ENCODE results near the gene ATF6B.
"Not testable (repeated sequence)": the region's sequence is repeated elsewhere in the genome, so short reads cannot be mapped to it uniquely, and the experiment has no call there.

The ATF6B gene

DNA sequence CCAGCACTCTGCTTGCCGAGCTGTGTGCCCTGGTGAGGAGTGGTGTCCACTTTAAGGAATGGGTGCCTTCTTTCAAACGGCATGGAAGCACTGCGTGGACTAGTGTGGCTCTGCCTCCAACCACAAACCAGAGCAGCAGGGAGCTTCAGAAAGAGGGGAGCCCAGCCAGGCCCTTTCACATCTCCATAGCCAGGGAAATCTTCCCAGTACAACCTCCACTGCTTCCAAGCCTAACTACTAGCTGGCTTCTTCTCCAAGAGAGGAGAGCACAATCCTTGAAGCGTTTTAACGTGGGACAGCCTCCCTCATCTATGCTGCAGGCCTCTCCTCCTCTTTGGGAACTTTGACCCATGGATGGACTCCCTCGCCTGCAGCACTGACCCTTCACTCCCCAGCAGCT is 45.6 kb downstream of the ATF6B start:
- no peak for DNase-seq (ENCODE audit: low read depth in 2 of 2)

DNA sequence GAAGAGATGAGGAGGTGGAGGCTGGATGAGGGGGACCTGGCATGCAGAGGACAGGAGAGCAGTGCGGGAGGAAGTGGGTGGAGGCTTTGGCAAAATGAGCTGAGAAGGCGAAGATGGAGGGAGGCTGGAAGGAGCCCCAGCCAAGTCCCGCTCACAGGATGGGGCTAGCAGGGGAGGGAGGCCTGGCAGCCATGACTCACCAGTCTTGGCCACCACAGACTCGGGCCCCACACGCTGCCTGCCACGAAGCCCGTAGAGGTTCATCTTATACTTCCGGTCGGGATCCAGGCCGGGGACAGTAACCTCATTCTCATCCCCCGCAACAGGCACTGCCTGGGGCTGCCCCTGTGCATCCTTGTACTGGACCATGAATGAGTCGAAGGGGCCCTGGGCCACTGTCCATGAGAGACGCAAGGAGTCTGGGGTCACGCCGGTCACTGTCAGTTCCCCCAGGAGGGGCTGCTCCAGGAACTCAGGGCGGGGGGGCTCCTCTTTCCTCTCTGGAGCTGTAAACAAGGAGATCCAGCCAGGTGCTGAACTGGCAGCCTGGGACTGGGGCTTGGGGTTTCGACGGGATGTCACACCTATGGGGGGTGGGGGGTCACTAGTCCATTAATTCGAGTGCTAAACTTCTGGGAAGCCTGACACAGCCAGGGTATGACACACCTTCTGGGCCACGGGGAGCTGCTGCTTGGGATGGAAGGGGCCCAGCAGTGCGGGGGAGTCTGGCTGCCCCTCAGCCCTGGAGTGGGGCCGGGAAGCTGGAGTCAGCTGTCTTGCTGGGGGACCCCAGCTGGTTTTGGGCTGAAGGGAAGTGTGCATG is 46.7 kb downstream of the ATF6B start:
- DNase-seq (ENCODE audit: low read depth in 2 of 2), result no peak

- DNase-seq (ENCODE audit: low read depth in 2 of 2), result no peak
Observed at GRCh38 chr6:32079566-32080290, 48.3 kb downstream of the ATF6B start.

DNA sequence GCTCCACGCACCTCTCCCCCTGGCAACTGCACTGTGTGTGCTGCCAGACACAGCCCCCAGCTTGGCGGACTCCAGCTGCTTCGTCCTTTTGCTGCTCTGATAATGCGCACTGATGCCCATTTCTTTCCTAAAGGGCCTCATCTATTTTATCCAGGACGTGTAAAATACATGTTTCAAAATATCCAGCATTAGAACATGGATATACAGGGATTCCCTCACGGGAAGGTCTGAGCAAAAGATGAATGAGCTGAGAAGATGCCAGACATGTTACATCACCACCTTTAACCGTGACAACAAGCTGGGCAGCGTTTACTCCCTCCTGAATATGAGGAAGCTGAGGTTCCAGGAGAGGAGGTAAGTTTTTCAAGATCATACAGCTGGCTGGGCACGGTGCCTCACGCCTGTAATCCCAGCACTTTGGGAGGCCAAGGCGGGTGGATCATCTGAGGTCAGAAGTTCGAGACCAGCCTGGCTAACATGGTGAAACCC is 51.7 kb downstream of the ATF6B start:
- no peak for DNase-seq (ENCODE audit: low read depth in 2 of 2)

- no peak for DNase-seq (ENCODE audit: low read depth in 2 of 2)
Observed at GRCh38 chr6:32075781-32076180, 52.3 kb downstream of the ATF6B start.

- DNase-seq (ENCODE audit: low read depth in 2 of 2), result no peak
Observed at GRCh38 chr6:32074996-32075532, 53.0 kb downstream of the ATF6B start.

DNA sequence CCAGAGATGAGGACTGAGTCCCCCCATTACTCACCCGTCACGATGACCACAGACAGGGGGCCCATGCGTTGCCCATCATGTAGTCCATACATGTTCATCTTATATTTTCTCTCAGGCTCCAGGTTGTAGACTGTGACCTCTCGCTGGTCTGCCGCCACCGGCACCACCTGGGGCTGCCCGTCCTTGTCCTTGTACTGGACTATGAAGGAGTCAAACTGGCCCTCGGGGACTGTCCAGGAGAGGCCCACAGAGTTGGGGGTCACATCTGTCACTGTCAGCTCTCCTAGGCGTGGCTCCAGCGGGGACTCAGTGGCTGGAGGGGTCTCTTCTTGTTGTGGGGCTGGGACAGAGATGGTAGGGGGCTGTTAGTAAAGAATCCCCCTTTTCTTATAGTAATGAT is 54.4 kb downstream of the ATF6B start:
- no peak for DNase-seq (ENCODE audit: low read depth in 2 of 2)

GRCh38 chr6:32073101-32073500 is 54.9 kb downstream of the ATF6B start:
- DNase-seq (ENCODE audit: low read depth in 2 of 2), result no peak

GRCh38 chr6:32070814-32071543 is 57.1 kb downstream of the ATF6B start:
- no peak for DNase-seq (ENCODE audit: low read depth in 2 of 2)

DNA sequence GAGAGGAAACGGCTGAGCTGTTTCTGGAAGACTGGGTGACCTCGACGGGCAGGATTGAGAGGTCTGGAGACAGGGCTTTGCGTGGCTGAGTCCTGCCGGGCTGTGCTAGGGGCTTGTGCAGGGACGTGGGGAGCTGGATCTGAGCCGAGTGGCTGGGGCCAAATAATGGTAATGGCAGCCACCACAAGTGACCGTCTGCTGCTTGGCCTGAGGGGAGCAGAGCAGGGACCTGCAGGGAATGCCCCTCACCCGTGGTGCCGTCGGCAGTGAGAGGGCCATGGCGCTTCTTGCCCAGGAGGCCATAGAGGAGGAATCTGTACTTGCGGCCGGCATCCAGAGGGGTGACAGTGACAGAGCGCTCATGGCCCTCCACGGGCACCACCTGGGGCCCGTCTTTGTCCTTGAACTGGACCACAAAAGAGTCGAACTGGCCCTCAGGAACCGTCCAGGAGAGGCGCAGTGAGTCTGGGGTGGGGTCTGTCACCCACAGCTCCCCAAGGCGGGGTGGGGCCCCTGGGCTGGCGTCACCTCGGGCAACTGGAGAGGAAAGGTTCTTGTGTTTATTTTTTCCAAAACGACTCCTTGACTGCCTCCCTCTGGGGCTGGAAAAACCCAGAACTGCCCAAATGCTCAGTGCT is 58.0 kb downstream of the ATF6B start:
- DNase-seq (ENCODE audit: low read depth in 2 of 2), result no peak

DNA sequence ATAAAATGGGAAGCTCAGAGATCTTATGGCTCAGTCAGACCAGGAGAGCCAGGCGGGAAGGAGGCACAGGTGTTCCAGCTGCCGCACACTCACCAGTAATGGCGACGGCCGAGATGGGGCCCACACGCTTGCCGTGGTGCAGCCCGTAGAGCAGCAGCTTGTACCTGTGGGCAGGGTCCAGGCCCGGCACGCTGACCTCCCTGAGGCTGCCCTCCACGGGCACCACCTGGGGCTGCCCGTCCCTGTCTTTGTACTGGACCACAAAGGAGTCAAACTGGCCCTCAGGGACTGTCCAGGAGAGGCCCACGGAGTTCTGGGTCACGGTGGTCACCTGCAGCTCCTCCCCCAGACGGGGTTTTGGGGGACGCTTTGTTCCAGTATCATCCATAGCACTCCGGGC is 58.6 kb downstream of the ATF6B start:
- DNase-seq (ENCODE audit: low read depth in 2 of 2), result no peak

GRCh38 chr6:32068867-32069266 is 59.2 kb downstream of the ATF6B start:
- no peak for DNase-seq (ENCODE audit: low read depth in 2 of 2)

DNA sequence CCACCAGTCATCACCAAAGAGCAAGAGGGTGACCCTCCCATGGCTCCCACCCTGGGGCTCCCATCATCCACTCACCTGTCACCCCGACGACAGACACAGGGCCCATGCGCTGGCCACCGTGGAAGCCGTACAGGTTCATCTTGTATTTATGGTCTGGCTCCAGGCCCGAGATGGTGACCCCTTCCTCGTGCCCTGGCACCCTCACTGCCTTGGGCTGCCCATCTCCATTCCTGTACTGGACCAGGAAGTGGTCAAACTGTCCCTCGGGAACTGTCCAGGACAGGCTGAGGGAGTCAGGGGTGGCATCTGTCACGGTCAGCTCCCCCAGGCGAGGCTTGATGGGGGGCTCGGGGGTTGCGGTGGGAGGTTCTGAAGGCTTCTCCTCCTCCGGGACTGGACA is 59.7 kb downstream of the ATF6B start:
- not testable (repeated sequence) for DNase-seq (ENCODE audit: low read depth in 2 of 2)

DNA sequence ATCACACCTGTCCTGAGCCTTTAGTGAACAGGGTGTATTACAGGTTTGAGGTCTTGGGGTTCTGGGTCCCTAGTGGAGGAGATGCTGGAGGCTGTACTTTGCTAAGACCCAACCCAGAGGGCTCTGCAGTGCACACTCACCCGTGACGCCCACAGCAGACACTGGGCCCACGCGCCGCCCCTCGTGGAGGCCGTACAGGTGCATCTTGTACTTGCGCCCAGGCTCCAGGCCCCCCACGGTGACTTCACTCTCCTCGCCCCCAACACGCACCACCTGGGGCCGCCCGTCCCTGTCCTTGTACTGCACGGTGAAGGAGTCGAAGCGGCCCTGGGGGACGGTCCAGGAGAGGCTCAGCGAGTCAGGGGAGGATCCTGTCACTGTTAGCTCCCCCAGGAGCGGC is 60.5 kb downstream of the ATF6B start:
- not testable (repeated sequence) for DNase-seq (ENCODE audit: low read depth in 2 of 2)
